SU-DHL-6 (cell line): Measurements from ENCODE around the gene DUS4L.

Source experiments
- H2AFZ ChIP-seq: fragments of 200-600 bp; sonication (generic); 2 replicates; pipeline ENCODE4 v1.6.1; 2014; ENCODE audit warnings: low read depth, mild to moderate bottlenecking, moderate library complexity, mixed read lengths, antibody characterized with exemption, low read length; ENCODE audit not compliant: severe bottlenecking
- H3F3A ChIP-seq: fragments of 200-600 bp; shearing (Covaris generic); 2 replicates; pipeline ENCODE4 v1.6.0; 2016; ENCODE audit warnings: antibody characterized with exemption, mild to moderate bottlenecking; ENCODE audit not compliant: insufficient read depth
- H3K27ac ChIP-seq: fragments of 200-600 bp; sonication (generic); 2 replicates; pipeline ENCODE4 v1.5.1; 2016; ENCODE audit warnings: low read depth, mild to moderate bottlenecking, low read length, moderate library complexity, mixed read lengths
- H3K27me3 ChIP-seq: fragments of 200-600 bp; sonication (generic), shearing (Covaris generic); 2 replicates; pipeline ENCODE4 v1.6.0; 2014; ENCODE audit warnings: mild to moderate bottlenecking, low read length
- H3K36me3 ChIP-seq: fragments of 200-600 bp; sonication (generic); 2 replicates; pipeline ENCODE4 v1.6.1; 2014; ENCODE audit warnings: mild to moderate bottlenecking, low read length, mixed read lengths
- H3K4me2 ChIP-seq: fragments of 300-600, 200-600 bp; shearing (Covaris generic), sonication (generic); 2 replicates; pipeline ENCODE4 v1.6.0; 2014; ENCODE audit warnings: low read length, low read depth, mild to moderate bottlenecking; ENCODE audit not compliant: poor library complexity, severe bottlenecking
- H3K4me3 ChIP-seq: fragments of 200-600 bp; sonication (generic); 2 replicates; pipeline ENCODE4 v1.5.1; 2014; ENCODE audit warnings: antibody characterized with exemption, low read length, mild to moderate bottlenecking, mixed read lengths; ENCODE audit not compliant: insufficient read depth, poor library complexity, severe bottlenecking
- H3K79me2 ChIP-seq: fragments of 200-600 bp; sonication (generic); 2 replicates; pipeline ENCODE4 v1.6.1; 2014; ENCODE audit warnings: mild to moderate bottlenecking, low read length, moderate library complexity; ENCODE audit not compliant: insufficient read depth
- H3K9ac ChIP-seq: fragments of 200-600 bp; sonication (generic); 2 replicates; pipeline ENCODE4 v1.7.0; 2014; ENCODE audit warnings: mild to moderate bottlenecking, low read length
- H3K9me2 ChIP-seq: fragments of 200-600 bp; sonication (generic); replicated peaks from 2 replicates; pipeline ENCODE4 v1.6.1; 2014; ENCODE audit warnings: low read length; ENCODE audit not compliant: insufficient read depth
- H3K9me3 ChIP-seq: fragments of 200-600 bp; sonication (generic); 2 replicates; pipeline ENCODE4 v1.6.1; 2014; ENCODE audit warnings: low read length, mixed read lengths; ENCODE audit not compliant: insufficient read depth
- H4K20me1 ChIP-seq: fragments of 200-600 bp; sonication (generic); 2 replicates; pipeline ENCODE4 v1.6.1; 2014; ENCODE audit warnings: low read depth, mild to moderate bottlenecking, antibody characterized with exemption, low read length, moderate library complexity, mixed read lengths
- CTCF ChIP-seq: fragments of 200-600 bp; sonication (generic); IDR thresholded peaks from one replicate; pipeline ENCODE4 v1.5.1; 2017; ENCODE audit warnings: antibody characterized with exemption, mild to moderate bottlenecking, low read length, moderate library complexity; ENCODE audit not compliant: insufficient read depth, poor library complexity, severe bottlenecking
- EZH2phosphoT487 ChIP-seq: fragments of 200-600 bp; sonication (generic), shearing (Covaris generic); conservative IDR thresholded peaks from 2 replicates; pipeline ENCODE4 v1.6.1; 2018; ENCODE audit warnings: mild to moderate bottlenecking, antibody characterized with exemption, low read length, moderate library complexity, mixed read lengths

DUS4L gene

GRCh38 chr7:107605218-107605815, 41.5 kb downstream of the DUS4L start:
- Histone ChIP-seq H3K9me3 (no peaks in the 10 kb centered on the region), H3K9ac (no peak overlapping the region), H3K4me2 (no peak overlapping the region), H3K27ac (no peak overlapping the region), H3K4me3 (no peak overlapping the region), H3F3A (0 out of 2 replicates have a peak, but pooled peaks cover under 1% of the 10 kb centered on the region), H3K9me2 (no peaks in the 10 kb centered on the region), H3K27me3 (no peaks in the 10 kb centered on the region), H3K36me3 (peaks cover 20% of the 10 kb centered on the region; the same call in 1 of the 2 replicates), H4K20me1 (no peaks in the 10 kb centered on the region), H2AFZ (no peak overlapping the region), H3K79me2 (no peaks in the 10 kb centered on the region)
- no peak for TF ChIP-seq CTCF
- TF ChIP-seq EZH2phosphoT487 = no peak

- H3K27ac ChIP-seq = no peak overlapping the region
- no peaks in the 10 kb centered on the region for H3K27me3 ChIP-seq
- H3K4me2 ChIP-seq = no peak overlapping the region
- H3K36me3 ChIP-seq = peaks cover 15% of the 10 kb centered on the region; the same call in 1 of the 2 replicates
- no peaks in the 10 kb centered on the region for H3F3A ChIP-seq
- H3K79me2 ChIP-seq = no peaks in the 10 kb centered on the region
- H3K9me3 ChIP-seq = no peaks in the 10 kb centered on the region
- no peak overlapping the region for H2AFZ ChIP-seq
- TF ChIP-seq CTCF (no peak), EZH2phosphoT487 (no peak)
- H3K9ac ChIP-seq = no peak overlapping the region
- no peaks in the 10 kb centered on the region for H4K20me1 ChIP-seq
- no peaks in the 10 kb centered on the region for H3K9me2 ChIP-seq
- H3K4me3 ChIP-seq = no peak overlapping the region
Measured at GRCh38 chr7:107606303-107606702, 42.5 kb downstream of the DUS4L start.

- no peaks in the 10 kb centered on the region for H3K79me2 ChIP-seq
- no peaks in the 10 kb centered on the region for H4K20me1 ChIP-seq
- H3K27me3 ChIP-seq = no peaks in the 10 kb centered on the region
- H3K9me2 ChIP-seq = no peaks in the 10 kb centered on the region
- H3F3A ChIP-seq = no peaks in the 10 kb centered on the region
- peaks cover 11% of the 10 kb centered on the region; the same call in 1 of the 2 replicates for H3K36me3 ChIP-seq
- H3K4me2 ChIP-seq = no peak overlapping the region
- TF ChIP-seq EZH2phosphoT487 = no peak
- TF ChIP-seq CTCF = no peak
- no peak overlapping the region for H3K9ac ChIP-seq
- no peak overlapping the region for H2AFZ ChIP-seq
- no peaks in the 10 kb centered on the region for H3K9me3 ChIP-seq
- H3K27ac ChIP-seq = no peak overlapping the region
- no peak overlapping the region for H3K4me3 ChIP-seq
Measured at GRCh38 chr7:107609811-107610261, 46.1 kb downstream of the DUS4L start.
